Measurements from ENCODE around the gene DGCR8. TPM values are rescaled to one million over a fixed set of nuclear protein-coding genes. Genes with fewer than 3 reads are reported as not detected.
"Not testable (repeated sequence)": the region's sequence is repeated elsewhere in the genome, so short reads cannot be mapped to it uniquely, and the experiment has no call there.

DGCR8 gene
- total RNA-seq, 6 experiments from 2014 or later, result 11.4 to 27.2 (median 16.1) TPM

GRCh38 chr22:20157430-20158183 lies 77.6 kb downstream of the DGCR8 start:
- Histone ChIP-seq H3K27ac (no peak overlapping the region), H3K36me3 (no peaks in the 10 kb centered on the region), H3K4me3 (no peak overlapping the region), H3K4me1 (no peaks in the 10 kb centered on the region), H3K9me3 (no peaks in the 10 kb centered on the region), H3K27me3 (no peaks in the 10 kb centered on the region)
- no peak for TF ChIP-seq POLR2A (IDR thresholded peaks at IDR 0.05)
- no peak for TF ChIP-seq CTCF (IDR thresholded peaks at IDR 0.05)
- no peak for ATAC-seq
- no peak for DNase-seq
- 0% methylated on average over 2 of the region's 15 CpGs for WGBS (ENCODE audit: insufficient coverage, low coverage, low lambda C conversion rate, missing lambda C conversion rate)
- intact Hi-C loops (cut with DNase I), result loop anchor here (5.0 kb wide), 1 partner anchor 125 kb away; no protein-coding TSS in a partner anchor

- no peak overlapping the region for H3K27ac ChIP-seq
- no peaks in the 10 kb centered on the region for H3K9me3 ChIP-seq
- no peak overlapping the region for H3K4me3 ChIP-seq
- no peaks in the 10 kb centered on the region for H3K27me3 ChIP-seq
- intact Hi-C loops (cut with DNase I), result loop anchor here (5.0 kb wide), 1 partner anchor 124 kb away; no protein-coding TSS in a partner anchor
- H3K36me3 ChIP-seq, result no peaks in the 10 kb centered on the region
- WGBS (ENCODE audit: insufficient coverage, low coverage, low lambda C conversion rate, missing lambda C conversion rate), result no CpG with 5 or more reads among the region's 15 CpGs
- no peak for DNase-seq
- ATAC-seq, result no peak
- no peaks in the 10 kb centered on the region for H3K4me1 ChIP-seq
- no peak for TF ChIP-seq POLR2A (IDR thresholded peaks at IDR 0.05)
- TF ChIP-seq CTCF (IDR thresholded peaks at IDR 0.05), result no peak
These were observed 78.5 kb downstream of the DGCR8 start for GRCh38 chr22:20158391-20159036.

GRCh38 chr22:20159076-20159475 lies 79.0 kb downstream of the DGCR8 start:
- ATAC-seq (no peak), DNase-seq (no peak)
- 81% methylated on average over 4 of the region's 9 CpGs for WGBS (ENCODE audit: insufficient coverage, low coverage, low lambda C conversion rate, missing lambda C conversion rate)

GRCh38 chr22:20159531-20159930 lies 79.5 kb downstream of the DGCR8 start:
- DNase-seq, H3K4me3 ChIP-seq, H3K9me3 ChIP-seq, H3K27ac ChIP-seq, H3K36me3 ChIP-seq, ATAC-seq, H3K27me3 ChIP-seq, H3K4me1 ChIP-seq: not testable (repeated sequence)
- intact Hi-C loops (cut with DNase I), result loop anchor here (5.0 kb wide), 1 partner anchor 123 kb away; no protein-coding TSS in a partner anchor
- no CpG with 5 or more reads among the region's 14 CpGs for WGBS (ENCODE audit: insufficient coverage, low coverage, low lambda C conversion rate, missing lambda C conversion rate)

More at GRCh38 chr22:20159076-20159475, 79.0 kb downstream of the DGCR8 start:
- no peak for TF ChIP-seq POLR2A (IDR thresholded peaks at IDR 0.05)
- TF ChIP-seq CTCF (IDR thresholded peaks at IDR 0.05), result no peak
- no peaks in the 10 kb centered on the region for H3K36me3 ChIP-seq
- no peaks in the 10 kb centered on the region for H3K4me1 ChIP-seq
- H3K9me3 ChIP-seq, result no peaks in the 10 kb centered on the region
- intact Hi-C loops (cut with DNase I), result loop anchor here (5.0 kb wide), 1 partner anchor 123 kb away; no protein-coding TSS in a partner anchor
- H3K27ac ChIP-seq, result no peak overlapping the region
- no peaks in the 10 kb centered on the region for H3K27me3 ChIP-seq
- H3K4me3 ChIP-seq, result no peak overlapping the region

GRCh38 chr22:20160041-20160440 lies 80.0 kb downstream of the DGCR8 start:
- no peak for DNase-seq
- TF ChIP-seq CTCF (IDR thresholded peaks at IDR 0.05) (no peak), POLR2A (IDR thresholded peaks at IDR 0.05) (no peak)
- H3K27me3 ChIP-seq, result no peaks in the 10 kb centered on the region
- H3K9me3 ChIP-seq, result no peaks in the 10 kb centered on the region
- no peak for ATAC-seq
- no peaks in the 10 kb centered on the region for H3K36me3 ChIP-seq
- no peak overlapping the region for H3K4me3 ChIP-seq
- H3K4me1 ChIP-seq, result no peaks in the 10 kb centered on the region
- no peak overlapping the region for H3K27ac ChIP-seq
- WGBS (ENCODE audit: insufficient coverage, low coverage, low lambda C conversion rate, missing lambda C conversion rate), result 0% methylated on average over 1 of the region's 10 CpGs
- intact Hi-C loops (cut with DNase I), result no loop called here

Measured in right lobe of liver (tissue), 6 donors.